IPS-20b (cell line): ENCODE data around the gene GRAP2.

Source experiments
- H3K27ac ChIP-seq: one replicate; pipeline ENCODE4 v1.5.1; 2013; ENCODE audit warnings: low read length
- H3K27me3 ChIP-seq: 2 replicates; pipeline ENCODE4 v1.6.1; 2013; ENCODE audit warnings: mild to moderate bottlenecking, low read length, inconsistent platforms; ENCODE audit not compliant: insufficient read depth
- H3K36me3 ChIP-seq: 2 replicates; pipeline ENCODE4 v1.6.1; 2013; ENCODE audit warnings: low read depth, mild to moderate bottlenecking, inconsistent platforms, low read length, moderate library complexity; ENCODE audit not compliant: insufficient read depth
- H3K4me1 ChIP-seq: 2 replicates; pipeline ENCODE4 v1.6.1; 2013; ENCODE audit warnings: mild to moderate bottlenecking, control low read depth, inconsistent platforms, low read length, moderate library complexity; ENCODE audit not compliant: insufficient read depth
- H3K4me3 ChIP-seq: 2 replicates; pipeline ENCODE4 v1.5.1; 2013; ENCODE audit warnings: mild to moderate bottlenecking, low read length, inconsistent platforms
- H3K9ac ChIP-seq: 2 replicates; pipeline ENCODE4 v1.6.1; 2013; ENCODE audit warnings: low read depth, mild to moderate bottlenecking, inconsistent platforms, low read length, moderate library complexity
- H3K9me3 ChIP-seq: 2 replicates; pipeline ENCODE4 v1.6.1; 2013; ENCODE audit warnings: mild to moderate bottlenecking, low read depth, low read length, inconsistent platforms; ENCODE audit not compliant: insufficient read depth

The GRAP2 gene

GRCh38 chr22:39962071-39962470 lies 61.2 kb downstream of the GRAP2 start:
- Histone ChIP-seq H3K36me3 (no peaks in the 10 kb centered on the region), H3K27ac (no peak overlapping the region), H3K9ac (no peak overlapping the region), H3K9me3 (no peaks in the 10 kb centered on the region), H3K27me3 (peaks cover 9% of the 10 kb centered on the region), H3K4me3 (no peak overlapping the region), H3K4me1 (no peaks in the 10 kb centered on the region)

DNA sequence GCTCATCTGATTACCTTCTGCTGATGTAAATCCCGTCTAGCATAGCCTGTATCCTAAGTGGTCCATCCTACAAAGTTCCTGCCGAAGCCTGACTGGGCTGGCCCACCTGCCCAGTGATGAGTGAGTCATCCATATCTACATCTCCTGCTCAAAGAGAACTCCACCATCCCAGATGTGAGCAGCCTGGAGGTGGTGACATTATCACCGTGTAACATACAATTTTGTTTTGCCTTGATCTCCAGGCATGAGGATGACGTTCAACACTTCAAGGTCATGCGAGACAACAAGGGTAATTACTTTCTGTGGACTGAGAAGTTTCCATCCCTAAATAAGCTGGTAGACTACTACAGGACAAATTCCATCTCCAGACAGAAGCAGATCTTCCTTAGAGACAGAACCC lies 64.9 kb downstream of the GRAP2 start:
- no peak overlapping the region for H3K9ac ChIP-seq
- no peaks in the 10 kb centered on the region for H3K36me3 ChIP-seq
- H3K27ac ChIP-seq, result no peak overlapping the region
- H3K27me3 ChIP-seq, result no peaks in the 10 kb centered on the region
- H3K4me3 ChIP-seq, result no peak overlapping the region
- H3K4me1 ChIP-seq, result no peaks in the 10 kb centered on the region
- H3K9me3 ChIP-seq, result no peaks in the 10 kb centered on the region

DNA sequence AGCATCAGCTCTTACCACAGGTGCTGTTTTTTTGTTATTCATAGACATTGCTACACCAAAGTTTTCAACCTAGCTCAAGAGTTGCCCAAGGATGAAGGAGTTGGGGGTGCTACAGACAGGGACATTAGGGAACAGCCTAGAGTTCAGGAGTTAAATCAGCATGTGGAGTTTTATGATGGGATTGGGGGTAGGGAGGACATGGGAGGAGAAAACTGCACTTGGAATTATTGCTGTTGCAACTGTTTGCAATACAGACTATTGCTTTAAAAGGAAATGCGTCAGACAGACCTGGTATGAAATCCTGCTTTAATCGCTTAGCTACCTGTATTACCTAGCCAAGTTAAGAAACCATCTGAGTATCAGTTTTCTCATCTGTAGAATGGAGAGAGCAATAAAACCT lies 65.6 kb downstream of the GRAP2 start:
- Histone ChIP-seq H3K27ac (no peak overlapping the region), H3K36me3 (no peaks in the 10 kb centered on the region), H3K4me3 (no peak overlapping the region), H3K9me3 (no peaks in the 10 kb centered on the region), H3K4me1 (no peaks in the 10 kb centered on the region), H3K9ac (no peak overlapping the region), H3K27me3 (no peaks in the 10 kb centered on the region)

DNA sequence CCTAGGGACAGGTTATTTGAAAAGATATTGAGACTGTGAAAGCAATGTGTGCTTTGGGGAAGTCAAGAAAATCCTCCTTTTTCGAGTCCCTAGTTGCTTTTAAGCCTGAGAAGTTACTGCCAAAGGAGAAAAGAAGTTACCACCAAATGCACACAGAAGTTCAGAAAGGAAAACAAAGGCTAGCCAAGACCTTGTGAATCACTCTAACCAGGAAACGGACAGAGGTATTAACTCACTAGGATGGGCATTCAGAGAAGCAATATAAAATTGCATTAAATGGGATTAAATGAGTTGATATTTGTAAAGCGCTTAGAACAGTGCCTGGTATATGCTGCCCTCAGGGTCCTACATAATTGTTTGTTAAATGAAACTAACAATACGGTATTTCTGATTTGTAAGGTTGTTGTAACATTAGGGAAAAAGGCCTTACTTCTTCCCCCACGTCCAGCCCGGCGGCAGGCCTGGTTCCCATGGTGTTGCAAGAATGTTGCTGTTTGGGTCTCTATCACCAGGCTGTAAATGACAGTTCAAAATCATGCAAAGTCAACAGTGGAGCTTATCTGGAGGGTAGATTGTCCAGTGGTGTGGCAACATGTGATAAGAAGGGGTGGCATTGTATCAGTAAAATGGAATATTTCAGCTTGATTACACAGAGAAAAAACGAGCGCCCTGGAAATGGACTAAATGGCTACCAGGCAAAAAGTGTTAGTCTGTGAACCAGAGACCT lies 66.4 kb downstream of the GRAP2 start:
- Histone ChIP-seq H3K4me3 (no peak overlapping the region), H3K27ac (no peak overlapping the region), H3K27me3 (no peaks in the 10 kb centered on the region), H3K9me3 (no peaks in the 10 kb centered on the region), H3K4me1 (no peaks in the 10 kb centered on the region), H3K36me3 (no peaks in the 10 kb centered on the region), H3K9ac (no peak overlapping the region)

GRCh38 chr22:39967996-39968972 lies 67.4 kb downstream of the GRAP2 start:
- Histone ChIP-seq H3K9me3 (no peaks in the 10 kb centered on the region), H3K36me3 (no peaks in the 10 kb centered on the region), H3K4me3 (no peak overlapping the region), H3K27me3 (no peaks in the 10 kb centered on the region), H3K27ac (no peak overlapping the region), H3K9ac (no peak overlapping the region), H3K4me1 (no peaks in the 10 kb centered on the region)

GRCh38 chr22:39970742-39971141 lies 69.9 kb downstream of the GRAP2 start:
- Histone ChIP-seq H3K36me3 (no peaks in the 10 kb centered on the region), H3K27me3 (peaks cover 2% of the 10 kb centered on the region; the same call in 1 of the 2 replicates), H3K27ac (no peak overlapping the region), H3K9ac (no peak overlapping the region), H3K9me3 (no peaks in the 10 kb centered on the region), H3K4me3 (no peak overlapping the region), H3K4me1 (no peaks in the 10 kb centered on the region)

- H3K27ac ChIP-seq, result no peak overlapping the region
- no peak overlapping the region for H3K4me3 ChIP-seq
- H3K27me3 ChIP-seq, result peaks cover 12% of the 10 kb centered on the region; the same call in 1 of the 2 replicates
- H3K36me3 ChIP-seq, result no peaks in the 10 kb centered on the region
- no peaks in the 10 kb centered on the region for H3K4me1 ChIP-seq
- no peaks in the 10 kb centered on the region for H3K9me3 ChIP-seq
- no peak overlapping the region for H3K9ac ChIP-seq
Observed at GRCh38 chr22:39972641-39973040, 71.8 kb downstream of the GRAP2 start.

GRCh38 chr22:39973656-39974055 lies 72.8 kb downstream of the GRAP2 start:
- Histone ChIP-seq H3K36me3 (no peaks in the 10 kb centered on the region), H3K27me3 (peaks cover 12% of the 10 kb centered on the region; the same call in 1 of the 2 replicates), H3K9ac (no peak overlapping the region), H3K4me3 (no peak overlapping the region), H3K27ac (no peak overlapping the region), H3K4me1 (no peaks in the 10 kb centered on the region), H3K9me3 (no peaks in the 10 kb centered on the region)

- Histone ChIP-seq H3K27ac (no peak overlapping the region), H3K9ac (no peak overlapping the region), H3K4me1 (no peaks in the 10 kb centered on the region), H3K9me3 (no peaks in the 10 kb centered on the region), H3K4me3 (no peak overlapping the region), H3K36me3 (no peaks in the 10 kb centered on the region), H3K27me3 (peaks cover 12% of the 10 kb centered on the region; the same call in 1 of the 2 replicates)
Observed at GRCh38 chr22:39974065-39974464, 73.2 kb downstream of the GRAP2 start.

DNA sequence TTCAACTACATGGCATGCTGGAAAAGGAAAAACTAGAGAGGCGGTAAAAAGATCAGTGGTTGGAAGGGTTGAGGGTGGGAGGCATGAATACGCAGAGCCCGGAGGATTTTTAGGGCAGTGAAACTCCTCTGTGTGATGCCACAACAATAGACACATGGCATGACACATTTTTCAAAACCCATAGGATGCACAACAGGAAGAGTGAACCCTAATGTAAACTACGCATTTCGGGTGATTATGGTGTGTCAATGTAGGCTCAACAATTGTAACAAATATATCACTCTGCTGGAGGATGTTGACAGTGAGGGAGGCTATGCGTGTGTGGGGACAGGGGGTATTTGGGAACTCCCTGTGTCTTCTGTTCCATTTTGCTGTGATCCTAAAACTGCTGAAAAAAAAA lies 78.2 kb downstream of the GRAP2 start:
- no peak overlapping the region for H3K4me3 ChIP-seq
- H3K27ac ChIP-seq, result no peak overlapping the region
- H3K4me1 ChIP-seq, result no peaks in the 10 kb centered on the region
- H3K9me3 ChIP-seq, result no peaks in the 10 kb centered on the region
- H3K27me3 ChIP-seq, result peaks cover 12% of the 10 kb centered on the region; the same call in 1 of the 2 replicates
- no peak overlapping the region for H3K9ac ChIP-seq
- no peaks in the 10 kb centered on the region for H3K36me3 ChIP-seq

DNA sequence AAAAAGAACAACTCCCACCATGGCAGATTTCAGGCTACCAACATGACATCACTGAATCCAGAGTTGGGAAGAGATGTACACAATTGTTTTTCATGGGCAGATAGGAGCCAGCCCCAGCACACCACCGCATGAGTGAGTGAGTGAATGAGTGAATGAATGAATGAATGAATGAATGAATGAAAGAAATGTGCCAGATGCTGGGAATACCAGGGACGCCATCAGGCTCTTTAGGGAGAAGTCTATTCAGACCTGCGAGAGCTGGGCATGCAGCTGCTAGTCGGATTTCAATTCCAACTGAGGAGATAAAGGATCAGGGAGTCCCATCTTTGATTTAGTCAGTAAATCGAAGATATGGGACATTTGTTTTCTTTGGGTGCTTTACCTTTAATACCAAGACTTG lies 78.6 kb downstream of the GRAP2 start:
- peaks cover 12% of the 10 kb centered on the region; the same call in 1 of the 2 replicates for H3K27me3 ChIP-seq
- H3K27ac ChIP-seq, result no peak overlapping the region
- H3K4me3 ChIP-seq, result no peak overlapping the region
- H3K9me3 ChIP-seq, result no peaks in the 10 kb centered on the region
- H3K4me1 ChIP-seq, result no peaks in the 10 kb centered on the region
- no peak overlapping the region for H3K9ac ChIP-seq
- no peaks in the 10 kb centered on the region for H3K36me3 ChIP-seq
